Astrocyte (in vitro differentiated cells and primary cell): Measurements from ENCODE around the gene WDR54. TPM values are rescaled to one million over a fixed set of nuclear protein-coding genes. Genes with fewer than 3 reads are reported as not detected.

Experiments used
- DNase-seq: peaks from one replicate; pipeline ENCODE4 v3.0.0-alpha.2; 2010; ENCODE audit warnings: low read depth
- FAIRE-seq: peaks from 2 replicates; lab custom pipeline; 2011; peaks lifted over from hg19 to GRCh38; lab: Jason Lieb, UNC
- H2AFZ ChIP-seq: 2 replicates; pipeline ENCODE4 v1.6.0; 2012; ENCODE audit warnings: low read depth, low read length, inconsistent platforms
- H3K27ac ChIP-seq: 2 replicates; pipeline ENCODE4 v1.5.1; 2011; ENCODE audit warnings: low read depth, low read length, inconsistent platforms
- H3K27me3 ChIP-seq: 2 replicates; pipeline ENCODE4 v1.6.0; 2011; ENCODE audit warnings: low read length, inconsistent platforms; ENCODE audit not compliant: insufficient read depth
- H3K36me3 ChIP-seq: 2 replicates; pipeline ENCODE4 v1.5.1; 2011; ENCODE audit warnings: low read length, inconsistent platforms; ENCODE audit not compliant: insufficient read depth
- H3K4me1 ChIP-seq: 2 replicates; pipeline ENCODE4 v1.5.1; 2011; ENCODE audit warnings: low read length, inconsistent platforms; ENCODE audit not compliant: insufficient read depth
- H3K4me2 ChIP-seq: 2 replicates; pipeline ENCODE4 v1.6.0; 2012; ENCODE audit warnings: low read length, inconsistent platforms
- H3K4me3 ChIP-seq: 2 replicates; pipeline ENCODE4 v1.5.1; 2011; ENCODE audit warnings: low read depth, mild to moderate bottlenecking, low read length, inconsistent platforms; ENCODE audit not compliant: insufficient read depth
- H3K79me2 ChIP-seq: 2 replicates; pipeline ENCODE4 v1.6.0; 2012; ENCODE audit warnings: mild to moderate bottlenecking, low read length, inconsistent platforms; ENCODE audit not compliant: insufficient read depth
- H3K9ac ChIP-seq: 2 replicates; pipeline ENCODE4 v1.6.0; 2012; ENCODE audit warnings: mild to moderate bottlenecking, low read length, inconsistent platforms
- H3K9me3 ChIP-seq: 2 replicates; pipeline ENCODE4 v1.5.1; 2012; ENCODE audit warnings: low read depth, mild to moderate bottlenecking, low read length, inconsistent platforms; ENCODE audit not compliant: insufficient read depth
- H4K20me1 ChIP-seq: 2 replicates; pipeline ENCODE4 v1.6.0; 2012; ENCODE audit warnings: low read length, inconsistent platforms; ENCODE audit not compliant: insufficient read depth
- H3K27ac Mint-ChIP-seq: one replicate; pipeline ENCODE4 v1.8.0; 2021; ENCODE audit warnings: mild to moderate bottlenecking, mixed read lengths; ENCODE audit not compliant: unreplicated experiment
- H3K27me3 Mint-ChIP-seq: one replicate; pipeline ENCODE4 v1.8.0; 2021; ENCODE audit warnings: low read depth, mixed read lengths; ENCODE audit not compliant: unreplicated experiment
- H3K36me3 Mint-ChIP-seq: one replicate; pipeline ENCODE4 v1.8.0; 2021; ENCODE audit warnings: low read depth, mixed read lengths; ENCODE audit not compliant: unreplicated experiment
- H3K4me1 Mint-ChIP-seq: one replicate; pipeline ENCODE4 v1.8.0; 2021; ENCODE audit warnings: low read depth, mixed read lengths; ENCODE audit not compliant: unreplicated experiment
- H3K4me3 Mint-ChIP-seq: one replicate; pipeline ENCODE4 v1.8.0; 2021; ENCODE audit warnings: mild to moderate bottlenecking, moderate library complexity, mixed read lengths; ENCODE audit not compliant: unreplicated experiment
- H3K9me3 Mint-ChIP-seq: one replicate; pipeline ENCODE4 v1.8.0; 2021; ENCODE audit warnings: mild to moderate bottlenecking, mixed read lengths; ENCODE audit not compliant: unreplicated experiment
- EZH2 ChIP-seq: IDR thresholded peaks from 2 replicates; pipeline ENCODE4 v1.6.1; 2012; ENCODE audit warnings: mild to moderate bottlenecking, low read length, inconsistent platforms; ENCODE audit not compliant: insufficient read depth
- total RNA-seq: library from RNA; stranded (reverse); gene quantifications from 2 replicates; pipeline ENCODE4 v1.2.1, GENCODE V29; 2021
- TF ChIP-seq, protein P1 (sequence below): IDR thresholded peaks from 2 replicates; pipeline ENCODE4 v1.5.1; 2011; ENCODE audit warnings: low read depth, mild to moderate bottlenecking, inconsistent platforms, low read length, moderate library complexity; ENCODE audit not compliant: insufficient read depth

Gene WDR54
- total RNA-seq, 1 donor from 2014 or later, result 14.8 TPM

DNA sequence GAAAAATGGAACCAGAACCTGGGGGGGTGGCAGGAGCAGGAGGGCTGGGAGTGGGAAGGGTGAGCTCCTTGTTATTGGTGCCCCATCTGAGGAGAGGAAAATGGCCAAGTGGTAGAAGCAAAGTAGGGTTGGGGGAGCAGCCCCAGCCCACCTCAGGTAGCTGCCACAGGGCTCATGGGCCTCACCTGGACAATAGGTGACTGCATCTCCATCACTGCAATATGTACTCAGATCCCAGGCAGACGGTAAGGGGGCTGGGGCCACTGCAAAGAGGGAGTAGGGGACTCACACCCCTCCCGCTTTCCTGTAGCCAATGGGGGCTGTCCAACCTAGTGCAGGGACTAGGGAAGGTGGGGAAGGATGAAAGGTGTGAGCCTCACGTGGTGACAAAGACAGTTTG lies 4.3 kb upstream of the WDR54 start:
- Mint-ChIP-seq H3K27me3 (peaks cover 20% of the 10 kb centered on the region), H3K4me3 (no peak overlapping the region), H3K36me3 (no peaks in the 10 kb centered on the region), H3K9me3 (no peaks in the 10 kb centered on the region), H3K27ac (no peak overlapping the region), H3K4me1 (peaks cover 3% of the 10 kb centered on the region)
- H3K4me3 ChIP-seq, result no peak overlapping the region
- peaks cover 25% of the 10 kb centered on the region for H3K4me1 ChIP-seq
- H3K9me3 ChIP-seq, result no peaks in the 10 kb centered on the region
- DNase-seq, result no peak
- H4K20me1 ChIP-seq, result no peaks in the 10 kb centered on the region
- no peaks in the 10 kb centered on the region for H3K79me2 ChIP-seq
- H3K27ac ChIP-seq, result no peak overlapping the region
- H3K27me3 ChIP-seq, result peaks cover 8% of the 10 kb centered on the region
- no peak overlapping the region for H2AFZ ChIP-seq
- no peak for FAIRE-seq
- TF ChIP-seq, protein P1, sequence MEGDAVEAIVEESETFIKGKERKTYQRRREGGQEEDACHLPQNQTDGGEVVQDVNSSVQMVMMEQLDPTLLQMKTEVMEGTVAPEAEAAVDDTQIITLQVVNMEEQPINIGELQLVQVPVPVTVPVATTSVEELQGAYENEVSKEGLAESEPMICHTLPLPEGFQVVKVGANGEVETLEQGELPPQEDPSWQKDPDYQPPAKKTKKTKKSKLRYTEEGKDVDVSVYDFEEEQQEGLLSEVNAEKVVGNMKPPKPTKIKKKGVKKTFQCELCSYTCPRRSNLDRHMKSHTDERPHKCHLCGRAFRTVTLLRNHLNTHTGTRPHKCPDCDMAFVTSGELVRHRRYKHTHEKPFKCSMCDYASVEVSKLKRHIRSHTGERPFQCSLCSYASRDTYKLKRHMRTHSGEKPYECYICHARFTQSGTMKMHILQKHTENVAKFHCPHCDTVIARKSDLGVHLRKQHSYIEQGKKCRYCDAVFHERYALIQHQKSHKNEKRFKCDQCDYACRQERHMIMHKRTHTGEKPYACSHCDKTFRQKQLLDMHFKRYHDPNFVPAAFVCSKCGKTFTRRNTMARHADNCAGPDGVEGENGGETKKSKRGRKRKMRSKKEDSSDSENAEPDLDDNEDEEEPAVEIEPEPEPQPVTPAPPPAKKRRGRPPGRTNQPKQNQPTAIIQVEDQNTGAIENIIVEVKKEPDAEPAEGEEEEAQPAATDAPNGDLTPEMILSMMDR, result no peak
- TF ChIP-seq EZH2, result no peak
- H3K4me2 ChIP-seq, result no peak overlapping the region
- no peak overlapping the region for H3K9ac ChIP-seq
- no peaks in the 10 kb centered on the region for H3K36me3 ChIP-seq

DNA sequence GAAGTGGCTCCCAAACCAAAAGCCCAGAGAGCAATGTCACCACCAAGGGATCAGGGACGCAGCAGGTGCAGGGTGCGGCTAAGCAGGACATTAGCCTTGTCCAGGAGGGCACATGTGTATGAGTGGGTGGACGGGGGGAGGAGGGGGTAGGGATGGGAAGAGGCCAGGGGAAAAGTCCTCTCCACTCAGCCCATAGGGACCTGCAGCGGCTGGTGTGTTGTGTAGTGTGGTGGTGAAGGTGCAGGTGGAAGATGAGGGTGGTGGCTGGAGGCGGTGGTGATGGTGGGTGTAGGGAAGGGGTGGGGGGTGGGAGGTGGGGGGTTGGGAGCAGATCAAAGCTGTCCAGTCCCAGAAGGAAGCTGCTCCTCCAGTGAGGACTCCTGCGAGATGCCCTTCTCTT lies 3.8 kb upstream of the WDR54 start:
- TF ChIP-seq EZH2, result no peak
- TF ChIP-seq, protein P1, result no peak
- DNase-seq (no peak), FAIRE-seq (no peak)
- H3K4me1 ChIP-seq, result peaks cover 26% of the 10 kb centered on the region
- Mint-ChIP-seq H3K36me3 (no peaks in the 10 kb centered on the region), H3K27me3 (peaks cover 20% of the 10 kb centered on the region), H3K27ac (no peak overlapping the region), H3K4me3 (no peak overlapping the region), H3K9me3 (no peaks in the 10 kb centered on the region), H3K4me1 (peaks cover 3% of the 10 kb centered on the region)
- H3K36me3 ChIP-seq, result no peaks in the 10 kb centered on the region
- no peaks in the 10 kb centered on the region for H3K9me3 ChIP-seq
- H3K79me2 ChIP-seq, result no peaks in the 10 kb centered on the region
- no peak overlapping the region for H2AFZ ChIP-seq
- H3K27me3 ChIP-seq, result peaks cover 8% of the 10 kb centered on the region
- no peak overlapping the region for H3K4me3 ChIP-seq
- H3K9ac ChIP-seq, result no peak overlapping the region
- no peak overlapping the region for H3K4me2 ChIP-seq
- H4K20me1 ChIP-seq, result no peaks in the 10 kb centered on the region
- H3K27ac ChIP-seq, result no peak overlapping the region

DNA sequence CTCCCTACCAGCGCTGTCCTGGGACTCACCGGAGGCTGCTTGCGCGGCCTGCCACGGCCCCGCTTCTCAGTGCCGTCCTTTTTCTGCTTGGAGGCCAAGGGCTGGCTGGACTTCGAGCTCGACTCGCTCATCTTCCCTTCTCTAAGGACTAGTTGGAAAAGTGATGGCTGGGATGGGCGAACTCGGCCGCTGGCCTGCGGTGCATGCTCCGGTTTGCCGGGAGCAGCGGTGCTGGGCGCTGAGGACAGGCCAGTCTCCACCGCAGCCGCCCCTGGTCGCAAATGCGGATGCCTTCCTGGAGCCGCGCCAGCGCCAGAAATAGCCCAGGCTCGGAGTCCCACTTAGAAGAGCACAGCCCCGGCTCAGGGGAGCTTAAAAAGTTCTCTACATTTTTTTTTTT lies 3.2 kb upstream of the WDR54 start:
- Histone ChIP-seq H3K27ac (no peak overlapping the region), H3K4me3 (no peak overlapping the region), H3K4me1 (peaks cover 26% of the 10 kb centered on the region), H3K36me3 (no peaks in the 10 kb centered on the region), H3K79me2 (no peaks in the 10 kb centered on the region), H3K27me3 (peaks cover 8% of the 10 kb centered on the region), H3K4me2 (no peak overlapping the region), H2AFZ (no peak overlapping the region), H4K20me1 (no peaks in the 10 kb centered on the region), H3K9ac (no peak overlapping the region), H3K9me3 (no peaks in the 10 kb centered on the region)
- DNase-seq (no peak), FAIRE-seq (no peak)
- Mint-ChIP-seq H3K27ac (no peak overlapping the region), H3K9me3 (no peaks in the 10 kb centered on the region), H3K27me3 (peaks cover 14% of the 10 kb centered on the region), H3K36me3 (no peaks in the 10 kb centered on the region), H3K4me1 (peaks cover 4% of the 10 kb centered on the region), H3K4me3 (no peak overlapping the region)
- no peak for TF ChIP-seq EZH2
- TF ChIP-seq, protein P1, result no peak
